Neural progenitor cell (in vitro differentiated cells): ENCODE data around the gene GLTPD2. TPM values are rescaled to one million over a fixed set of nuclear protein-coding genes. Genes with fewer than 3 reads are reported as not detected.
A peak's percentile ranks its signal among the peaks of the same experiment; 100 is the strongest.

Source experiments
- DNase-seq: peaks from one replicate; pipeline ENCODE4 v3.0.0-alpha.2; 2016; ENCODE audit warnings: low spot score
- H2AFZ ChIP-seq: fragments of 200-600 bp; sonication (generic); replicated peaks from 2 replicates; pipeline ENCODE4 v1.6.1; 2016; ENCODE audit warnings: antibody characterized with exemption
- H3F3A ChIP-seq: fragments of 200-600 bp; sonication (generic); 2 replicates; pipeline ENCODE4 v1.6.1; 2016; ENCODE audit warnings: antibody characterized with exemption, low read depth
- H3K27ac ChIP-seq: fragments of 200-600 bp; sonication (generic); 2 replicates; pipeline ENCODE4 v1.5.1; 2016; ENCODE audit warnings: mild to moderate bottlenecking
- H3K27me3 ChIP-seq: fragments of 200-600 bp; sonication (generic); 2 replicates; pipeline ENCODE4 v1.6.1; 2016; ENCODE audit warnings: mild to moderate bottlenecking, moderate library complexity
- H3K36me3 ChIP-seq: fragments of 200-600 bp; sonication (generic); 2 replicates; pipeline ENCODE4 v1.5.1; 2016
- H3K4me1 ChIP-seq: fragments of 200-600 bp; sonication (generic); 2 replicates; pipeline ENCODE4 v1.6.1; 2016; ENCODE audit warnings: mixed run types
- H3K4me2 ChIP-seq: fragments of 200-600 bp; sonication (generic); 2 replicates; pipeline ENCODE4 v1.6.1; 2016
- H3K4me3 ChIP-seq: fragments of 200-600 bp; sonication (generic); 2 replicates; pipeline ENCODE4 v1.5.1; 2016
- H3K79me2 ChIP-seq: fragments of 200-600 bp; sonication (generic); 2 replicates; pipeline ENCODE4 v1.6.1; 2016; ENCODE audit warnings: low read depth
- H3K9ac ChIP-seq: fragments of 200-600 bp; sonication (generic); 2 replicates; pipeline ENCODE4 v1.6.1; 2016
- H3K9me3 ChIP-seq: fragments of 200-600 bp; sonication (generic); 2 replicates; pipeline ENCODE4 v1.5.1; 2016; ENCODE audit warnings: low read depth
- H4K20me1 ChIP-seq: fragments of 200-600 bp; sonication (generic); 2 replicates; pipeline ENCODE4 v1.6.1; 2016; ENCODE audit warnings: low read depth
- H3K27ac Mint-ChIP-seq: 3 replicates; pipeline ENCODE4 v1.8.0; 2021; ENCODE audit warnings: mixed read lengths
- H3K27me3 Mint-ChIP-seq: 2 replicates; pipeline ENCODE4 v1.8.0; 2022; ENCODE audit warnings: low read depth, mild to moderate bottlenecking, inconsistent platforms, moderate library complexity, mixed read lengths; ENCODE audit not compliant: insufficient read depth
- H3K36me3 Mint-ChIP-seq: 3 replicates; pipeline ENCODE4 v1.8.0; 2021; ENCODE audit warnings: mixed read lengths
- H3K4me1 Mint-ChIP-seq: 3 replicates; pipeline ENCODE4 v1.8.0; 2021; ENCODE audit warnings: mixed read lengths
- H3K4me3 Mint-ChIP-seq: 3 replicates; pipeline ENCODE4 v1.8.0; 2021; ENCODE audit warnings: mild to moderate bottlenecking, moderate library complexity, mixed read lengths
- H3K9me3 Mint-ChIP-seq: 3 replicates; pipeline ENCODE4 v1.8.0; 2020; ENCODE audit warnings: mixed read lengths
- CTCF ChIP-seq: fragments of 200-600 bp; sonication (generic); IDR thresholded peaks from 2 replicates; pipeline ENCODE4 v1.5.1; 2017; ENCODE audit warnings: antibody characterized with exemption, mild to moderate bottlenecking
- EZH2 ChIP-seq: fragments of 200-600 bp; sonication (generic); IDR thresholded peaks from 2 replicates; pipeline ENCODE4 v1.6.1; 2017; ENCODE audit warnings: antibody characterized with exemption, mild to moderate bottlenecking, moderate library complexity
- EZH2phosphoT487 ChIP-seq: fragments of 200-600 bp; sonication (generic); IDR thresholded peaks from 2 replicates; pipeline ENCODE4 v1.6.1; 2017; ENCODE audit warnings: antibody characterized with exemption
- total RNA-seq: library from RNA; depleted of rRNA; stranded (reverse); fragments of >200 nt; gene quantifications from 2 replicates; pipeline ENCODE4 v1.2.3, GENCODE V29; 2015; ENCODE audit warnings: low replicate concordance

GLTPD2 gene
- total RNA-seq, 1 donor from 2014 or later = not detected

- Histone ChIP-seq H3F3A (peaks cover 10% of the 10 kb centered on the region), H3K27ac (no peak overlapping the region)
- no peak for DNase-seq
These were observed 6.1 kb upstream of the GLTPD2 start for GRCh38 chr17:4782652-4783051.

DNA sequence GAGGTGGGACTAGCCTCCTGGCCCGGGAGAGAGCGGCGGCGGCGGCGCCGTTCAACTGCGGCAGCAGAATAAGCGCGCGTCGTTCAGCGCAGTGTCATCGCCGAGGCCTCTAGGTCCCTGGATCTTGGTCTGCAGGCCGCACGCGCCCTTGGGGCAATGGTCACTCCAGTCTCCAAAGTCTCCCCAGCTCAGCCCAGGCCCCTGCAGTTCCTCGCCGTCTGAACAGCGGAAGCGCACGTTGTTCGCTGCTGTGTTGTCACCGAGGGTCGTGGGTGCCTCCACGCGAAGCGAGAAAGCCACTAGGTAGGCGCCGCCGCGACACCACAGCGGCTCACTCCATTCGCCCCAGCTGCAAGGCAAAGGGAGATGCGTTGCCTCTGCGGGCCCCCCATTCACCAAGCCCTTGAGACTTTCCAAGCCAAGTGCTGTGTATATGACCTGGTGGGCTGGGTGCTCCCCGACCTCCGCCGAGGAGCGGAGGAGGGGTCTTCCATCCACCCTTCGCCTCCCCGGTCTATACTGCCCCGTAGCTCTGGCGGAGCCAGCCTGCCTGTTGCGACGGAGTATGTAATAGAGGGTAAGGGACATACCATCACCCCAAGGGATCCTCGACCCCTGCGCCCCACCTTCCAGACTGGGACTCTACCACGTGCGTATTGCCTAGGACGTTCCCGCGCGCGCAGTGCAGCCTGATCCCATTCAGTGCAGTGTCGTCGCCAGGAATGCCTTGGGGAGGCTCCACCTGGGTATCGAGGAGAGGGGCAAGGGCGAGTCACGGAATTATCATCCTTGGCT, 3.3 kb upstream of the GLTPD2 start:
- H3K4me2 ChIP-seq = peak overlapping the region; percentile 53
- Mint-ChIP-seq H3K4me1 (peaks cover 8% of the 10 kb centered on the region), H3K9me3 (no peaks in the 10 kb centered on the region), H3K27ac (no peak overlapping the region), H3K27me3 (peaks cover 15% of the 10 kb centered on the region), H3K36me3 (no peaks in the 10 kb centered on the region), H3K4me3 (no peak overlapping the region)
- no peaks in the 10 kb centered on the region for H3K79me2 ChIP-seq
- no peaks in the 10 kb centered on the region for H3K36me3 ChIP-seq
- H3K27ac ChIP-seq = no peak overlapping the region
- no peak overlapping the region for H3K4me3 ChIP-seq
- no peak for DNase-seq
- peaks cover 82% of the 10 kb centered on the region for H3K27me3 ChIP-seq
- H3F3A ChIP-seq = peaks cover 37% of the 10 kb centered on the region
- TF ChIP-seq EZH2 (no peak), EZH2phosphoT487 (no peak), CTCF (no peak)
- H4K20me1 ChIP-seq = peaks cover 9% of the 10 kb centered on the region
- no peak overlapping the region for H2AFZ ChIP-seq
- H3K4me1 ChIP-seq = peaks cover 13% of the 10 kb centered on the region
- no peaks in the 10 kb centered on the region for H3K9me3 ChIP-seq
- no peak overlapping the region for H3K9ac ChIP-seq

More at GRCh38 chr17:4782652-4783051, 6.1 kb upstream of the GLTPD2 start:
- no peaks in the 10 kb centered on the region for H4K20me1 ChIP-seq
- H3K9me3 ChIP-seq = no peaks in the 10 kb centered on the region
- no peak overlapping the region for H3K9ac ChIP-seq
- no peaks in the 10 kb centered on the region for H3K9me3 Mint-ChIP-seq
- peaks cover 3% of the 10 kb centered on the region for H3K4me1 Mint-ChIP-seq
- H3K27ac Mint-ChIP-seq = no peak overlapping the region
- no peak overlapping the region for H3K4me2 ChIP-seq
- H3K4me3 Mint-ChIP-seq = no peak overlapping the region
- H2AFZ ChIP-seq = no peak overlapping the region
- H3K36me3 ChIP-seq = no peaks in the 10 kb centered on the region
- no peaks in the 10 kb centered on the region for H3K79me2 ChIP-seq
- H3K4me1 ChIP-seq = peaks cover 11% of the 10 kb centered on the region
- peaks cover 61% of the 10 kb centered on the region for H3K27me3 ChIP-seq
- no peaks in the 10 kb centered on the region for H3K36me3 Mint-ChIP-seq
- H3K4me3 ChIP-seq = no peak overlapping the region
- TF ChIP-seq CTCF = peak; percentile 11
- TF ChIP-seq EZH2 = no peak
- peaks cover 10% of the 10 kb centered on the region for H3K27me3 Mint-ChIP-seq

- H3K4me3 Mint-ChIP-seq = no peak within 1 kb of the TSS
- H3F3A ChIP-seq = peaks cover 38% of the 10 kb centered on the region
These were observed 2.7 kb upstream of the GLTPD2 start, which contains the start of gene VMO1 for GRCh38 chr17:4786106-4786511. TSS of gene VMO1 (minus strand) at chr17:4786364. CDS start at chr17:4786352, 12 bp downstream.

More at GRCh38 chr17:4786106-4786511, 2.7 kb upstream of the GLTPD2 start, which contains the start of gene VMO1:
- Mint-ChIP-seq H3K4me1 (peaks cover 11% of the 10 kb centered on the region), H3K9me3 (no peaks in the 10 kb centered on the region), H3K36me3 (no peaks in the 10 kb centered on the region), H3K27me3 (peaks cover 19% of the 10 kb centered on the region), H3K27ac (no peak within 1 kb of the TSS)
- no peak within 1 kb of the TSS for H3K27ac ChIP-seq
- H2AFZ ChIP-seq = no peak within 1 kb of the TSS
- H3K79me2 ChIP-seq = no peaks in the 10 kb centered on the region
- peak within 1 kb of the TSS; percentile 53 for H3K4me2 ChIP-seq
- no peaks in the 10 kb centered on the region for H3K9me3 ChIP-seq
- H3K4me3 ChIP-seq = peak within 1 kb of the TSS; percentile 1
- H3K9ac ChIP-seq = no peak within 1 kb of the TSS
- peak; percentile 45 for DNase-seq
- TF ChIP-seq EZH2 (no peak), CTCF (no peak), EZH2phosphoT487 (no peak)
- H4K20me1 ChIP-seq = peaks cover 9% of the 10 kb centered on the region
- no peaks in the 10 kb centered on the region for H3K36me3 ChIP-seq
- H3K27me3 ChIP-seq = peaks cover 88% of the 10 kb centered on the region
- H3K4me1 ChIP-seq = peaks cover 13% of the 10 kb centered on the region
